GM12891 (cell line): Measurements from ENCODE around the gene KIF5C.

ENCODE experiments used
- POLR2A ChIP-seq: IDR thresholded peaks from 2 replicates; pipeline ENCODE4 v1.6.1; 2011; ENCODE audit warnings: low read depth, low read length, control low read depth
- POLR2AphosphoS5 ChIP-seq: IDR thresholded peaks from 2 replicates; pipeline ENCODE4 v1.6.1; 2011; ENCODE audit warnings: low read depth, low read length, control low read depth
- TAF1 ChIP-seq: IDR thresholded peaks from 2 replicates; pipeline ENCODE4 v1.6.1; 2011; ENCODE audit warnings: low read depth, low read length, control low read depth

- TF ChIP-seq POLR2A (no peak), POLR2AphosphoS5 (no peak), TAF1 (no peak)
Measured at GRCh38 chr2:148842050-148842449, 33.0 kb upstream of the KIF5C start.
